ENCODE data around the gene PTPRA. TPM values are rescaled to one million over a fixed set of nuclear protein-coding genes. Genes with fewer than 3 reads are reported as not detected.
"Not testable (repeated sequence)": the region's sequence is repeated elsewhere in the genome, so short reads cannot be mapped to it uniquely, and the experiment has no call there.

Gene PTPRA
- total RNA-seq, 1 donor from 2014 or later = 67.0 TPM

DNA sequence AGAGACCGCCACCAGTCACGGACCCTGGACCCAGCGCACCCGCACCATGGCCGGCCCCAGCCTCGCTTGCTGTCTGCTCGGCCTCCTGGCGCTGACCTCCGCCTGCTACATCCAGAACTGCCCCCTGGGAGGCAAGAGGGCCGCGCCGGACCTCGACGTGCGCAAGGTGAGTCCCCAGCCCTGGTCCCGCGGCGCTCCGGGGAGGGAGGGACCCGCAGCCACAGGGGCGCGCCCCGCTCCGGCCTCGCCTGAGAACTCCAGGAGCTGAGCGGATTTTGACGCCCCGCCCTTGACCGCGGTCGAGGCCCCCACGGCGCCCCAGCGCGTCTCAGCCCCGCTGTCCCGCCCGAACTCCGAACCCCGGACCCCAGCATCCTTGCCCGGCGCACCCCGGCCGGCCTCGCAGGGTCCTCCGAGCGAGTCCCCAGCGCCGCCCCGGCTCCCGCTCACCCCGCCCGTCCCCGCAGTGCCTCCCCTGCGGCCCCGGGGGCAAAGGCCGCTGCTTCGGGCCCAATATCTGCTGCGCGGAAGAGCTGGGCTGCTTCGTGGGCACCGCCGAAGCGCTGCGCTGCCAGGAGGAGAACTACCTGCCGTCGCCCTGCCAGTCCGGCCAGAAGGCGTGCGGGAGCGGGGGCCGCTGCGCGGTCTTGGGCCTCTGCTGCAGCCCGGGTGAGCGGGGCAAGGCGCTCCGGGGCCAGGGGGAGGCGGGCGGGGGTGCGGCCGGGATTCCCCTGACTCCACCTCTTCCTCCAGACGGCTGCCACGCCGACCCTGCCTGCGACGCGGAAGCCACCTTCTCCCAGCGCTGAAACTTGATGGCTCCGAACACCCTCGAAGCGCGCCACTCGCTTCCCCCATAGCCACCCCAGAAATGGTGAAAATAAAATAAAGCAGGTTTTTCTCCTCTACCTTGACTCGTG lies 198.6 kb downstream of the PTPRA start, which contains the start of gene OXT:
Gene OXT, plus strand, starts transcription at position 11 of the 920 bp plus-strand sequence. Its CDS starts 36 bp downstream, at position 47.
- Mint-ChIP-seq H3K4me3 (peak within 1 kb of the TSS; percentile 59), H3K27ac (peak within 1 kb of the TSS; percentile 16), H3K36me3 (no peaks in the 10 kb centered on the region), H3K27me3 (ENCODE audit: low read depth) (peaks cover 47% of the 10 kb centered on the region), H3K9me3 (no peaks in the 10 kb centered on the region), H3K4me1 (peaks cover 3% of the 10 kb centered on the region)
- no peak for DNase-seq (ENCODE audit: low spot score in 2 of 2, unreplicated experiment in 2 of 2)
- TF ChIP-seq, protein P1, sequence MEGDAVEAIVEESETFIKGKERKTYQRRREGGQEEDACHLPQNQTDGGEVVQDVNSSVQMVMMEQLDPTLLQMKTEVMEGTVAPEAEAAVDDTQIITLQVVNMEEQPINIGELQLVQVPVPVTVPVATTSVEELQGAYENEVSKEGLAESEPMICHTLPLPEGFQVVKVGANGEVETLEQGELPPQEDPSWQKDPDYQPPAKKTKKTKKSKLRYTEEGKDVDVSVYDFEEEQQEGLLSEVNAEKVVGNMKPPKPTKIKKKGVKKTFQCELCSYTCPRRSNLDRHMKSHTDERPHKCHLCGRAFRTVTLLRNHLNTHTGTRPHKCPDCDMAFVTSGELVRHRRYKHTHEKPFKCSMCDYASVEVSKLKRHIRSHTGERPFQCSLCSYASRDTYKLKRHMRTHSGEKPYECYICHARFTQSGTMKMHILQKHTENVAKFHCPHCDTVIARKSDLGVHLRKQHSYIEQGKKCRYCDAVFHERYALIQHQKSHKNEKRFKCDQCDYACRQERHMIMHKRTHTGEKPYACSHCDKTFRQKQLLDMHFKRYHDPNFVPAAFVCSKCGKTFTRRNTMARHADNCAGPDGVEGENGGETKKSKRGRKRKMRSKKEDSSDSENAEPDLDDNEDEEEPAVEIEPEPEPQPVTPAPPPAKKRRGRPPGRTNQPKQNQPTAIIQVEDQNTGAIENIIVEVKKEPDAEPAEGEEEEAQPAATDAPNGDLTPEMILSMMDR (IDR thresholded peaks at IDR 0.05; ENCODE audit: unreplicated experiment) = no peak

DNA sequence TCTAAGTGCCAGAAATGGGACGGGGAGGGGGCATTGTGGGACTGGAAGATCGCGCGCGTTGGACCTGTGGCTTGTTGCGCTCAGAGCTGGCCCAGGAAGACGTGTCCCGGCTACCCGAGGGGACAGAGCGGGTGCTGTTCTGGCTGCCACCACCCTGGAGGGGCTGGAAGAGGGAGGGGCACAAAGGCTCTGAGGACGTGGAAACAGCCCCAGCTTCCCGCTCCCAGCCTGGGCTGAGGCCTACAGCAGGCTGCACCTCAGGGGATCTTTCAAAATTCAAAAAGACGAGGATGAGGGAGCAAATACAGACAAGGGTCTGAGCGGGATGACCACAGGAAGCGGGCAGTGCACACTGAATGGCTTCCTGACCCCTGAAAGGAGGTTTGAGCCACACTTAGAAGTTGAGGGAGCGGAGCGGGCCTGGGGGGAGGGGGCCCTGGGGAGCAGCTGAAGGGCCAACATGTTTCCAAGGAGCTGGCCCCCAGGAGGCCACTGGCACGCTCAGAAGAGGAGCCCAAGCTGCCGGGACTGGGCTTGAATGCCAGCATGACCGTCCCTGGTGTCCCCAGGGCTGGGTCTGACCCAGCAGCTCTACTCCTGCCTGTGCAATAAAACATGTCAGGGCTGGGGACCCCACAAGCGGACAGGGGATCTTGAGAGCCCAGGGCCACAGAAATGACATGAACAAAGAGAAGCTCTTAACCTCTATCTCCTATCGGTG lies 199.4 kb downstream of the PTPRA start:
- H3K36me3 Mint-ChIP-seq = no peaks in the 10 kb centered on the region
- no peaks in the 10 kb centered on the region for H3K9me3 Mint-ChIP-seq
- peak overlapping the region; percentile 59 for H3K4me3 Mint-ChIP-seq
- TF ChIP-seq, protein P1 (IDR thresholded peaks at IDR 0.05; ENCODE audit: unreplicated experiment) = no peak
- H3K27ac Mint-ChIP-seq = peak overlapping the region; percentile 16
- H3K27me3 Mint-ChIP-seq (ENCODE audit: low read depth) = peaks cover 46% of the 10 kb centered on the region
- DNase-seq (ENCODE audit: low spot score in 2 of 2, unreplicated experiment in 2 of 2) = no peak
- peaks cover 3% of the 10 kb centered on the region for H3K4me1 Mint-ChIP-seq

DNA sequence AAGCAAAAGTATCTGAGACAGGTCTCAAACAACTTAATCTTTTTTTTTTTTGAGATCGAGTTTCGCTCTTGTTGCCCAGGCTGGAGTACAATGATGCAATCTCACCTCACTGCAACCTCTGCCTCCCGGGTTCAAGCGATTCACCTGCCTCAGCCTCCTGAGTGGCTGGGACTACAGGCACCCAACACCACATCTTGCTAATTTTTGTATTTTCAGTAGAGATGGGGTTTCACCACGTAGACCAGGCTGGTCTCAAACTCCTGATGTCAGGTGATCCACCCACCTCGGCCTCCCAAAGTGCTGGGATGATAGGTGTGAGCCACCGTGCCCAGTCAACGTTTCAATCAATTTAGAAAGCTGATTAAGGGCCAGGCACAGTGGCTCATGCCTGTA lies 200.0 kb downstream of the PTPRA start:
- not testable (repeated sequence) for H3K27ac Mint-ChIP-seq; H3K36me3 Mint-ChIP-seq; H3K4me3 Mint-ChIP-seq; DNase-seq (ENCODE audit: low spot score in 2 of 2, unreplicated experiment in 2 of 2); H3K9me3 Mint-ChIP-seq; H3K4me1 Mint-ChIP-seq
- H3K27me3 Mint-ChIP-seq (ENCODE audit: low read depth) = peaks cover 51% of the 10 kb centered on the region

DNA sequence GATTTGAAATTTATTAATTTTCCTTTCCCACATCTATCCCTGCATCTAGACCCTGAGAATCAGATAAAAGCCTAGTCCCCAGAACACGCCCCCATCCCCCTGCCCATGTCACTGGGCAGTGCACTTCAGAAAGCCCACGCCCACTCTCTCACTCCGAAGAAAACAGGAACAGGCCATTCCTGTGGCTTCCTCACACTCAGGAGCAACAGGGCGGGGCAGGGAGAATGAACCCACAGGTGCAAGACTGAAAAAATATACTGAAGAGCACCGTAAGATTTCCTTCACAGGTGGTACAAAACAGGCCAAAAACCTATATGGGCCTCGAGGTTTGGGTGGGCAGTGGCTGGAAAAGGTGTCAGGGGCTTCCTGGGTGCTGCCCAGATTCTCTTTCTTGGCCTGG lies 201.5 kb downstream of the PTPRA start:
- Mint-ChIP-seq H3K27ac (no peak overlapping the region), H3K36me3 (no peaks in the 10 kb centered on the region), H3K4me1 (peaks cover 3% of the 10 kb centered on the region), H3K4me3 (no peak overlapping the region), H3K9me3 (no peaks in the 10 kb centered on the region), H3K27me3 (ENCODE audit: low read depth) (peaks cover 63% of the 10 kb centered on the region)
- DNase-seq (ENCODE audit: low spot score in 2 of 2, unreplicated experiment in 2 of 2) = no peak
- TF ChIP-seq, protein P1 (IDR thresholded peaks at IDR 0.05; ENCODE audit: unreplicated experiment) = no peak

DNA sequence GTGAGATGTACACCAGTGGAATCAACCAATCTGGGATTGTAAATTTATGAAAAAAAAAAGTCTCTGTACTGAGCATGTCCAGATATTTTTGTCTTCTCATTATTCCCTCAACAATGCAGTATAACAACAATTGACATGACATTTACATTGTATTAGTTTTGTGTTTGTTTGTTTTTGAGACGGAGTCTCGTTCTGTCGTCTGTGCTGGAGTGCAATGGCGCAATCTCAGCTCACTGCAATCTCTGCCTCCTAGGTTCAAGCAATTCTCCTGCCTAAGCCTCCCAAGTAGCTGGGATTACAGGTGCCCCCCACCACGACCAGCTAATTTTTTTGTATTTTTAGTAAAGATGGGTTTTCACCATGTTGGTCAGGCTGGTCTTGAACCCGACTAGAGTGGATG lies 202.0 kb downstream of the PTPRA start:
- peaks cover 68% of the 10 kb centered on the region for H3K27me3 Mint-ChIP-seq (ENCODE audit: low read depth)
- not testable (repeated sequence) for H3K4me1 Mint-ChIP-seq; H3K27ac Mint-ChIP-seq; H3K4me3 Mint-ChIP-seq; H3K9me3 Mint-ChIP-seq; DNase-seq (ENCODE audit: low spot score in 2 of 2, unreplicated experiment in 2 of 2); H3K36me3 Mint-ChIP-seq

DNA sequence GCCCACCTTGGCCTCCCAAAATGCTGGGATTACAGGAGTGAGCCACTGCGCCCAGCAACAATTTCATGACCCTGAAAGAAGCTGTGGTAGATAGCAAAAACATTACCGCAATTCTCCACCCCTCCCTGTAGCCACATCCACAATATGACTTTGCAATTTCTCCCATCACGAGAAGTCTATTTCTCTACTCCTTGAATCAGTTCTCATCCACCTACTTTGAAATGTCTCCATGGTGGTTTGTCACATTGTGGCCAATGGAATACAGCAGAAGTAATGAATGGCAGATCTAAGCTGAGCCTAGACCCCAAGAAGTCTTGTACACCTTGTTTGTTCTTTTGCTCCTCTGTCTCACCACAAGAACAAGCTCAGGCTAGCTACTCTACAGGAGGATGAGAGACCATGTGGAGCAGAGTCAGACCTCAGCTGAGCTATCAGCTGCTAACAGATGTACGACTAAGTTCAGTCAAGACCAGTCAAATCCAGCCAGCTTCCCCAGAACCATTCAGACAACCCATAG lies 204.4 kb downstream of the PTPRA start:
- Mint-ChIP-seq H3K27me3 (ENCODE audit: low read depth) (peaks cover 73% of the 10 kb centered on the region), H3K4me3 (no peak overlapping the region), H3K36me3 (no peaks in the 10 kb centered on the region), H3K27ac (no peak overlapping the region), H3K4me1 (no peaks in the 10 kb centered on the region), H3K9me3 (no peaks in the 10 kb centered on the region)
- TF ChIP-seq, protein P1 (IDR thresholded peaks at IDR 0.05; ENCODE audit: unreplicated experiment) = no peak
- DNase-seq (ENCODE audit: low spot score in 2 of 2, unreplicated experiment in 2 of 2) = no peak

Data from mesothelial cell of epicardium (in vitro differentiated cells).